Right lobe of liver (tissue), 6 donors: Measurements from ENCODE around the gene C1QTNF1. TPM values are rescaled to one million over a fixed set of nuclear protein-coding genes. Genes with fewer than 3 reads are reported as not detected.

Experiments used
- ATAC-seq, 4 donors: fragments of 200-7000 bp; cut with Tn5 transposase; one replicate each; pipeline ENCODE4 v1.9.1; 2020; ENCODE audit warnings: mild to moderate bottlenecking in 4 of 4, moderate library complexity in 4 of 4
- DNase-seq, 3 donors: peaks; one replicate each; pipeline ENCODE4 v3.0.0-alpha.2; 2020
- H3K27ac ChIP-seq, 3 donors: fragments of 200-600 bp; one replicate each; pipeline ENCODE4 v1.8.0; 2022
- H3K27me3 ChIP-seq, 2 donors: fragments of 200-600 bp; one replicate each; pipeline ENCODE4 v1.8.0; 2022
- H3K36me3 ChIP-seq, 4 donors: fragments of 200-600 bp; sonication (generic) in 1 of 4; one replicate each; pipeline versions ENCODE4 v1.5.1 to v1.8.0; 2017 to 2022; ENCODE audit warnings: control low read depth in 1 of 4
- H3K4me1 ChIP-seq, 4 donors: fragments of 200-600 bp; sonication (generic) in 1 of 4; one replicate each; pipeline versions ENCODE4 v1.5.1 to v1.8.0; 2017 to 2022; ENCODE audit warnings: control low read depth in 1 of 4
- H3K4me3 ChIP-seq, 3 donors: fragments of 200-600 bp; one replicate each; pipeline ENCODE4 v1.8.0; 2022
- H3K9me3 ChIP-seq, 4 donors: fragments of 200-600 bp; sonication (generic) in 1 of 4; one replicate each; pipeline versions ENCODE4 v1.5.1 to v1.8.0; 2017 to 2022; ENCODE audit warnings: control low read depth in 1 of 4
- POLR2A ChIP-seq: fragments of 450-650 bp; IDR thresholded peaks from one replicate; pipeline ENCODE4 v1.6.1; 2017; ENCODE audit warnings: antibody characterized with exemption, mild to moderate bottlenecking
- WGBS: methylation state at CpG from one replicate; pipeline ENCODE4 v1.1.6; 2018; ENCODE audit warnings: low coverage, low lambda C conversion rate; ENCODE audit not compliant: insufficient coverage; ENCODE audit errors: missing lambda C conversion rate; 5-methylcytosine and 5-hydroxymethylcytosine counted together
- intact Hi-C, 2 donors: fragments of 100-400 bp; cut with DNase I; formaldehyde crosslinking; loops; one replicate each; pipeline versions ENCODE4 v1.11.2 to v1.14.1; 2022
- total RNA-seq, 6 experiments: library from RNA; depleted of rRNA in 2 of 6; stranded (reverse); fragments of >200 nt in 2 of 6; fragmentation: NEBNext Ultra II Directional in 3 of 6; extraction: Animal tissue kit (Norgen Biotek cat#: 25700) in 3 of 6; gene quantifications; one replicate each; pipeline versions ENCODE4 v1.1.0 to v1.2.4, GENCODE V29; 2016 to 2023
- TF ChIP-seq, protein P1 (sequence below), 4 donors: fragments of 200-600 bp in 3 of 4; fragments of 450-650 bp in 1 of 4; IDR thresholded peaks; one replicate each; pipeline versions ENCODE4 v1.5.1 to v1.8.0; 2016 to 2022; ENCODE audit warnings: antibody characterized with exemption in 4 of 4, mild to moderate bottlenecking in 2 of 4
- donor health status: DM: no; HTN: yes; CAD: no.
- donor health status: DM: no; HTN: no; CAD: no.
- donor health status: DM: no; HTN: no; CAD: no.
- donor health status: DM: no; HTN: yes; CAD: no.
- donor health status: DM: no; HTN: yes; CAD: no.

The C1QTNF1 gene
- total RNA-seq, 6 experiments from 2014 or later, result 9.8 to 40.2 (median 26.2) TPM

DNA sequence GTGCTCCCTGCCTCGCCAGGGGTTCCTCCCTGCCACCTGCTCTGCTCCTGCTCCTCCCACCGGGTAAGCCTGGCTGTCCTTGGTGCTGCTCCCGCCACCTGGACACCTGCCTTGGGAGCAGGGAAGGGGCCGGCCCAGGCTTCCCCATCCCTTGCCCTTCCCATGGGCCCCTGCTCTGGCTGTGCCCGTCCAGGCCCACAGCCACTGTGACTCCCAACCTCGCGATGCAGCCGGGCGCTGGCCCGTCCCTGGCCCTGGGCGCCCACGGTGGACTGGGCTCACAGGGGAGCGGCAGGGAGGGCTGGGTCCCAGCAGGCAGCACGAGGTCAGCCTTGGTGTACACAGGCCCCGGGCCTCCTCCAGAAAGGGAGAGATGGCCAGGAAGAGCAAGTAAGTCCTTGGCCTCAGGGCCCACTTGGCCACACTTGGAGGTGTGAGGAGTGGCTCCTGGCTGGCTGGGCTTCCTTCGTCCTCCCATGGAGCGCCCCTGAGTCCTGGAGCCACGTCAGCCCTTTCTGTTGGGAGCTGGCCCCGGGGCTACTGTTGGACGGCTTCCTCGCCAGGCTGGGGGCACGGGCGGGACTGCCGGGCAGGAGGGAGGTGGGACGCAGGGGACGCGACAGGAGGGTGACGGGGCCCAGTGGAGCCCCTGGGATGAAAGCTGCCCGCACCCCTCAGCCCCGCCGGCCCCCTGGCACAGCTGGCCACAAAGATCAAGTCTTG is 65.9 kb downstream of the C1QTNF1 start:
- no peak overlapping the region for H3K27ac ChIP-seq
- no peak for TF ChIP-seq POLR2A
- TF ChIP-seq, protein P1, sequence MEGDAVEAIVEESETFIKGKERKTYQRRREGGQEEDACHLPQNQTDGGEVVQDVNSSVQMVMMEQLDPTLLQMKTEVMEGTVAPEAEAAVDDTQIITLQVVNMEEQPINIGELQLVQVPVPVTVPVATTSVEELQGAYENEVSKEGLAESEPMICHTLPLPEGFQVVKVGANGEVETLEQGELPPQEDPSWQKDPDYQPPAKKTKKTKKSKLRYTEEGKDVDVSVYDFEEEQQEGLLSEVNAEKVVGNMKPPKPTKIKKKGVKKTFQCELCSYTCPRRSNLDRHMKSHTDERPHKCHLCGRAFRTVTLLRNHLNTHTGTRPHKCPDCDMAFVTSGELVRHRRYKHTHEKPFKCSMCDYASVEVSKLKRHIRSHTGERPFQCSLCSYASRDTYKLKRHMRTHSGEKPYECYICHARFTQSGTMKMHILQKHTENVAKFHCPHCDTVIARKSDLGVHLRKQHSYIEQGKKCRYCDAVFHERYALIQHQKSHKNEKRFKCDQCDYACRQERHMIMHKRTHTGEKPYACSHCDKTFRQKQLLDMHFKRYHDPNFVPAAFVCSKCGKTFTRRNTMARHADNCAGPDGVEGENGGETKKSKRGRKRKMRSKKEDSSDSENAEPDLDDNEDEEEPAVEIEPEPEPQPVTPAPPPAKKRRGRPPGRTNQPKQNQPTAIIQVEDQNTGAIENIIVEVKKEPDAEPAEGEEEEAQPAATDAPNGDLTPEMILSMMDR (IDR thresholded peaks at IDR 0.05), result no peak
- no peak for ATAC-seq
- DNase-seq, result no peak
- no peak overlapping the region for H3K4me3 ChIP-seq
- H3K9me3 ChIP-seq, result no peaks in the 10 kb centered on the region
- peaks cover 0 to 13% (median under 1%) of the 10 kb centered on the region in 4 donors for H3K36me3 ChIP-seq
- intact Hi-C loops, result loop anchor here (2.0 to 5.0 kb wide), 2 partner anchors 297 to 299 kb away; no protein-coding TSS in a partner anchor
- no peaks in the 10 kb centered on the region for H3K27me3 ChIP-seq
- no CpG with 5 or more reads among the region's 31 CpGs for WGBS
- H3K4me1 ChIP-seq, result no peaks in the 10 kb centered on the region

DNA sequence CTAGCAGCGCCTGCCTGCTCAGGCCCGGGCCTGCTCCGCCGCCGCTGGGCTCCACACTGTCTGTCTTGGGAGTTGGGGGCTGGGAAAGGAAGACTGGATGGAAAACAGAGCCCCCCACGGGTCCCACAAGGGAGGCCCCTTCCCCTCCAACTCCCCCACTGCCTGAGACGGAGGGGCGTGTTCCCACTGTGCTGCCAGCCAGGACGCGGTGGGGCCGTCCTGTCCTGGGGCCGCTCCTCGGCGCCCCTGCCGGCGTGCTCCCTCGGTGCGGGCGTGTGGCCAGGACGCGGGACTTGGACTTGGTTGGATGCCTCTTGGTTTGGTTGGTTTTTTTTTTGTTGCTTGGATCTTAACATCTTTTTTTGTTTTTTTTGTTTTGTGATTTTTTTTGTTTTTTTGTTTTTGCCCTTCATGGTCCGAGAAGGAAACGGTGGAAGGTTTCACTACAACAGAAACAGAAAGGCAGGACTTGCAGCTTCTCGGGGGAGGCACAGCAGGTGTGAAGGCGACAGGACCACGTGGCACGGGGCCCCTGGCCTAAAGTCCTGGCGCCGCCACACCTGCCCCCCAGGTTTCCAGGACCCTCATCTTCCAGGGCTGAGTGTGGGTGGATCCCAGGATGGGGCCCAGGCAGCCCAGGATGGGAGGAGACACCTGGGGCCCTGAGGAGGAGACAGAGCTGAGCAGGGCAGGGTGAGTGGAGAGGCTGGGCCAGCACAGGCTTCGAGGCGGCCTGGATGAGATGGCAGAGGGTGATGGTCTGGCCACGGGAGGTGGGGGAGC is 66.7 kb downstream of the C1QTNF1 start:
- 38% methylated on average over 16 of the region's 32 CpGs for WGBS
- H3K27me3 ChIP-seq, result no peaks in the 10 kb centered on the region
- intact Hi-C loops, result loop anchor here in 1 of 2 donors (2.0 kb wide), 1 partner anchor 298 kb away; no protein-coding TSS in a partner anchor
- no peaks in the 10 kb centered on the region for H3K4me1 ChIP-seq
- H3K9me3 ChIP-seq, result no peaks in the 10 kb centered on the region
- DNase-seq (no peak), ATAC-seq (no peak)
- no peak overlapping the region for H3K27ac ChIP-seq
- H3K36me3 ChIP-seq, result peaks cover 0 to 6% (median 0%) of the 10 kb centered on the region in 4 donors
- H3K4me3 ChIP-seq, result no peak overlapping the region
- TF ChIP-seq POLR2A, result no peak
- TF ChIP-seq, protein P1 (IDR thresholded peaks at IDR 0.05), result peak in 2 of 4 donors; percentile 12 to 34

DNA sequence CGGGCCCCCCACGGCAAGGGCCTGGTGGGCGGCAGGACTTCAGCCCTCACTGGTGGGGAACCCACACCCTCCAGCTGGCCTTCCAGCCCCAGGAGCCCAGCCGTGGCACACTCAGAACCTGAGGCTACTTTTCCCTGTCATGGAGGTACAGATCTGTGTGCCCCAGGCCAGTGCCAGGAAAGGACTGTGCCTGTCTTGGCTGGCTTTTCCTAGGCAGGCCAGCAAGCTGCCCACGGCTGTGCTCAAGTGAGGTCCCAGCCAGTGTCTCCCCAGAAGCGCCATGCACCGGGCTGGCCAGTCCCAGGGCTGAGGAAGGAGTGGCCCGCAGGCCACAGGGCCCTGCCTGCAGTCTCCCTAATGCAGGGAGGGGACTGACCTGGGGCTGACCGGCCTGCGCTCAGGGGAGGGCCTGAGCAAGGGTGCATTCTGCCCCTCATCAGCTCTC is 67.3 kb downstream of the C1QTNF1 start:
- ATAC-seq (no peak), DNase-seq (no peak)
- Histone ChIP-seq H3K4me3 (no peak overlapping the region), H3K4me1 (no peaks in the 10 kb centered on the region), H3K27me3 (no peaks in the 10 kb centered on the region), H3K36me3 (peaks cover 0 to 4% (median 0%) of the 10 kb centered on the region in 4 donors), H3K27ac (no peak overlapping the region), H3K9me3 (no peaks in the 10 kb centered on the region)
- no CpG with 5 or more reads among the region's 10 CpGs for WGBS
- intact Hi-C loops, result loop anchor here in 1 of 2 donors (2.0 kb wide), 1 partner anchor 298 kb away; no protein-coding TSS in a partner anchor
- TF ChIP-seq, protein P1 (IDR thresholded peaks at IDR 0.05), result no peak
- TF ChIP-seq POLR2A, result no peak

DNA sequence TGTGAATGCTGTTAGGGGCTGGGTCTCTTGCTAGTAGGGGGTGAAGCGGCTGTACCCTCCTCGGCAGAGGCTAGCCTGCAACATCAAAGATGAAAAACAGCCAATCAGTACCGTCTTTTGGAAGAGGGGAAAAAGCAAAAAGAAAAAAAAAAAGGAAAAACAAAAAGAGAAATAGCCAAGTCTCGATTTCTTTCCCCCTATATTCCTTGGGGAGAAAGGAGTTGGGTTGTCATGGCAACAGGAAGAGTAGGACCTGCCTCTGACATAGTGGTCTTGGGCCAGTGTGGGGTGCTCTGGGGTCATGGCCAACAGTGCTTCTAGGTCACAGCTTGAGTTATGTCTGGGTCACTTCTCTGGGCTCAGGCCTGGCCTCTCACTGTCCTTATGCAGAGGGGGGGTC is 68.6 kb downstream of the C1QTNF1 start:
- H3K27me3 ChIP-seq, result no peaks in the 10 kb centered on the region
- no peak for TF ChIP-seq POLR2A
- TF ChIP-seq, protein P1 (IDR thresholded peaks at IDR 0.05), result no peak
- intact Hi-C loops, result no loop called here

More for the DNA sequence above, 68.6 kb downstream of the C1QTNF1 start:
- ATAC-seq (no peak), DNase-seq (no peak)
- H3K9me3 ChIP-seq, result no peaks in the 10 kb centered on the region
- H3K36me3 ChIP-seq, result no peaks in the 10 kb centered on the region
- H3K27ac ChIP-seq, result no peak overlapping the region
- H3K4me1 ChIP-seq, result no peaks in the 10 kb centered on the region
- 23% methylated on average over 3 of the region's 4 CpGs for WGBS
- H3K4me3 ChIP-seq, result no peak overlapping the region
